ENCODE results near the gene SMAD3.
"Not testable (repeated sequence)": the region's sequence is repeated elsewhere in the genome, so short reads cannot be mapped to it uniquely, and the experiment has no call there.

Gene SMAD3

GRCh38 chr15:67120009-67120838 is 54.8 kb downstream of the SMAD3 start:
- TF ChIP-seq, protein P1, sequence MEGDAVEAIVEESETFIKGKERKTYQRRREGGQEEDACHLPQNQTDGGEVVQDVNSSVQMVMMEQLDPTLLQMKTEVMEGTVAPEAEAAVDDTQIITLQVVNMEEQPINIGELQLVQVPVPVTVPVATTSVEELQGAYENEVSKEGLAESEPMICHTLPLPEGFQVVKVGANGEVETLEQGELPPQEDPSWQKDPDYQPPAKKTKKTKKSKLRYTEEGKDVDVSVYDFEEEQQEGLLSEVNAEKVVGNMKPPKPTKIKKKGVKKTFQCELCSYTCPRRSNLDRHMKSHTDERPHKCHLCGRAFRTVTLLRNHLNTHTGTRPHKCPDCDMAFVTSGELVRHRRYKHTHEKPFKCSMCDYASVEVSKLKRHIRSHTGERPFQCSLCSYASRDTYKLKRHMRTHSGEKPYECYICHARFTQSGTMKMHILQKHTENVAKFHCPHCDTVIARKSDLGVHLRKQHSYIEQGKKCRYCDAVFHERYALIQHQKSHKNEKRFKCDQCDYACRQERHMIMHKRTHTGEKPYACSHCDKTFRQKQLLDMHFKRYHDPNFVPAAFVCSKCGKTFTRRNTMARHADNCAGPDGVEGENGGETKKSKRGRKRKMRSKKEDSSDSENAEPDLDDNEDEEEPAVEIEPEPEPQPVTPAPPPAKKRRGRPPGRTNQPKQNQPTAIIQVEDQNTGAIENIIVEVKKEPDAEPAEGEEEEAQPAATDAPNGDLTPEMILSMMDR (IDR thresholded peaks at IDR 0.05; ENCODE audit: insufficient read depth, low read depth, low read length, missing control alignments) = no peak
- H3K4me3 ChIP-seq (ENCODE audit: low read depth, low read length) = no peak overlapping the region
- no peak for DNase-seq (ENCODE audit: low read depth)

GRCh38 chr15:67120839-67121643 is 55.6 kb downstream of the SMAD3 start:
- DNase-seq (ENCODE audit: low read depth) = peak; percentile 79
- H3K4me3 ChIP-seq (ENCODE audit: low read depth, low read length) = no peak overlapping the region

GRCh38 chr15:67121644-67122605 is 56.5 kb downstream of the SMAD3 start:
- no peak for DNase-seq (ENCODE audit: low read depth)
- H3K4me3 ChIP-seq (ENCODE audit: low read depth, low read length) = no peak overlapping the region
- TF ChIP-seq, protein P1 (IDR thresholded peaks at IDR 0.05; ENCODE audit: insufficient read depth, low read depth, low read length, missing control alignments) = no peak

More at GRCh38 chr15:67120839-67121643, 55.6 kb downstream of the SMAD3 start:
- TF ChIP-seq, protein P1 (IDR thresholded peaks at IDR 0.05; ENCODE audit: insufficient read depth, low read depth, low read length, missing control alignments) = no peak

DNA sequence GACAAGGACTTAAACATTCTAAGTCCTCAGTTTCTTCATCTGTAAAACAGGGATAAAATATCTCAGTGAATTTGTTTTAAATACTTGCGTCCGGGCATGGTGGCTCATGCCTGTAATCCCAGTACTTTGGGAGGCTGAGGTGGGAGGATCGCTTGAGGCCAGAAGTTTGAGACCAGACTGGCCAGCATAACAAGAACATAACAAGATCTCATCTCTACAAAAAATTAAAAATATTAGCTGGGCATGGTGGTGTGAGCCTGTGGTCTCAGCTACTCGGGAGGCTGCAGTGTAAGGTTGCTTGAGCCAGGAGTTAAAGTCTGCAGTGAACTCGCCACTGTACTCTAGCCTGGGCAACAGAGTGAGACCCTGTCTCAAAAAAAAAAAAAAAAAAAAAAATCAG is 57.4 kb downstream of the SMAD3 start:
- DNase-seq (ENCODE audit: low read depth); H3K4me3 ChIP-seq (ENCODE audit: low read depth, low read length): not testable (repeated sequence)

- DNase-seq (ENCODE audit: low read depth); H3K4me3 ChIP-seq (ENCODE audit: low read depth, low read length): not testable (repeated sequence)
These were observed 57.9 kb downstream of the SMAD3 start for GRCh38 chr15:67123291-67123690.

- H3K4me3 ChIP-seq (ENCODE audit: low read depth, low read length) = no peak overlapping the region
These were observed 58.7 kb downstream of the SMAD3 start for GRCh38 chr15:67124111-67124510.

GRCh38 chr15:67124911-67125588 is 59.6 kb downstream of the SMAD3 start:
- no peak overlapping the region for H3K4me3 ChIP-seq (ENCODE audit: low read depth, low read length)
- DNase-seq (ENCODE audit: low read depth) = no peak
- TF ChIP-seq, protein P1 (IDR thresholded peaks at IDR 0.05; ENCODE audit: insufficient read depth, low read depth, low read length, missing control alignments) = no peak

More at GRCh38 chr15:67124111-67124510, 58.7 kb downstream of the SMAD3 start:
- DNase-seq (ENCODE audit: low read depth) = no peak
- TF ChIP-seq, protein P1 (IDR thresholded peaks at IDR 0.05; ENCODE audit: insufficient read depth, low read depth, low read length, missing control alignments) = no peak

Data from GM12865 (cell line).